GM12892 (cell line): ENCODE data around the gene ALOX5.

Source experiments
- POLR2A ChIP-seq: IDR thresholded peaks from 2 replicates; pipeline ENCODE4 v1.6.1; 2011; ENCODE audit warnings: low read depth, low read length, control low read depth
- POLR2AphosphoS5 ChIP-seq: IDR thresholded peaks from 2 replicates; pipeline ENCODE4 v1.6.1; 2011; ENCODE audit warnings: low read depth, low read length, control low read depth

GRCh38 chr10:45439873-45440272 is 65.9 kb downstream of the ALOX5 start:
- TF ChIP-seq POLR2AphosphoS5 = no peak
- no peak for TF ChIP-seq POLR2A
